ENCODE data around the gene HIF3A.
"Not testable (repeated sequence)": the region's sequence is repeated elsewhere in the genome, so short reads cannot be mapped to it uniquely, and the experiment has no call there.

Gene HIF3A

DNA sequence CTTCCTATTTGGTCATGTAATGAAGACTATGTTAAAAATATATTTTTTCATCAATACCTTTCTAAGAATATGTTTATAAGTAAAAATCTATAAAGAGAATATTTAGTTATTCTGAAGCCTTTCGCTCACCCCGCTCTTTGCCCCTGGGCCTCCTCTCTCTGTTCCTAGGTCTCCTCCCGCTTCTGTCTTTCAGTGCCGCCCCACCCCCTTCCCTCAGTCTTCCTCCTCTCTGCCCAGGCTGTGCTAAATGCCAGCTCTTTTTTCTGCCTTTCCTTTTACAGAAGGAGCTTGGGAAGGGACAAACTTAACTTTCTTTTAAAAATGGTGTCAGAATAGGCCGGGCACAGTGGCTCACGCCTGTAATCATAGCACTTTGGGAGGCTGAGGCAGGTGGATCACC is 22.8 kb downstream of the HIF3A start:
- intact Hi-C loops (cut with DNase I), result no loop called here
- peak in 11 of 42 donors; percentile 16 to 59 (median 30) for DNase-seq

DNA sequence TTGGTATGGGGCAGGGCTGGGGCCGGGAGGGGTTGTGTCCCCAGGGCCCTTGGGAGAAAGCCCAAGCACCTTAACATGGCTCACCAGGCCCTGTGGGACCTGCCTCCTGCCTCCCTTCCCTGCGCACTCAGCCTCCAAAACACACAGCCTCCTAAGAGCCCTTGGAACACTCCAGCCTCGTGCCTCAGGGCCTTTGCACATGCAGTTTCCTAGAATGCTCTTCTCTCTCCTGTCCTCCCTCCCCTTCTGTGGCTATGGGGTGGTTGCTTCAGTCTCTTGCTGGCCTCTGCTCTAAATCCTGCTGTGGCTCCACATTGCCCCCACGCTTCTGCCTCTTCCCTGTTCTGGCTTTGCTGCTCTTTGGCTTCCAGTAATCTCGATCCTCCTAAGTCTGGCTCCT is 23.7 kb downstream of the HIF3A start:
- intact Hi-C loops (cut with DNase I), result no loop called here
- DNase-seq, result no peak

DNA sequence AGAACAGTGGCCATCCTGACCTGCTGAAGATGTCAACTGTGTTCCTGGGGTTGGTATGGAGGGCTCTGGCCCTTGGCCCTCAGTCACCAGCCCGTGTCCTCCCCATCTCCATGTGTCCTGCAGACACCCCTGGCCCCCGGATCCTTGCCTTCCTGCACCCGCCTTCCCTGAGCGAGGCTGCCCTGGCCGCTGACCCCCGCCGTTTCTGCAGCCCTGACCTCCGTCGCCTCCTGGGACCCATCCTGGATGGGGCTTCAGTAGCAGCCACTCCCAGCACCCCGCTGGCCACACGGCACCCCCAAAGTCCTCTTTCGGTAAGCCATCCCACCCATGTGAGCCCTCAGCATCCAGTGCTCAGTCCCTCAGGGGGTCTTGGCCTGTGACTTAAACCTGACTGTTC is 24.8 kb downstream of the HIF3A start:
- no peak for DNase-seq
- intact Hi-C loops (cut with DNase I), result no loop called here

DNA sequence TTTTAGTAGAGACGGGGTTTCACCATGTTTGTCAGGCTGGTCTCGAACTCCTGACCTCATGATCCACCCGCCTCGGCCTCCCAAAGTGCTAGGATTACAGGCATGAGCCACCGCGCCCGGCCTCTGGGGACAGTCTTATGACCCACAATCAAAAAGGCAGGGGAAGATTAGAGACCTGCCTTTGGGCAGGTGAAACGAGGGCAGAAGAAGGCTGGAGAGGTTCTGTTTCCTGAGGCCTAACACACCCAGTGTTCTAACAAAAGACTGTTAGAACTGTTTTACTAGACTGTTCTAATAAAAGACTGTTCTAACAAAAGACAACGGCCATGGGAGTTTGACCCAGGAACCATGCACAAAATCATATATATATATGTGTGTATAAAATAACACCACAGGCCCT is 26.4 kb downstream of the HIF3A start:
- intact Hi-C loops (cut with DNase I); DNase-seq: not testable (repeated sequence)

DNA sequence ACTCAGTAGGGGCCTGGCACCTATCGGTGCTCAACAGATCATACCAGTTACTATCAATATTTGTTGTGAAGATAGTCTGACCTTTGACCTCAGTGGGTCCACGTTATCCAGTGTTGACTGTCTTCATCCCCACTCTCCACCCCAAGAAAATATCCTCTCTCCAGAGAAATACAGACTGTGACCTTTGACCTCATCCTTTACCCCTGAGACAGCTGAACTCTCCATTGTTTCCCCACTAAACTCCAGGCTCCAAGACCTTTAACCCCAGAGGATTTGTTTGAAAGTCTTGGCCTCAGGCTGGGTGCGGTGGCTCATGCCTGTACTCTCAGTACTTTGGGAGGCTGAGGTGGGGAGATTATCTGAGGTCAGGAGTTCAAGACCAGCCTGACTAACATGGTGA is 27.4 kb downstream of the HIF3A start:
- no peak for DNase-seq
- intact Hi-C loops (cut with DNase I), result no loop called here

DNA sequence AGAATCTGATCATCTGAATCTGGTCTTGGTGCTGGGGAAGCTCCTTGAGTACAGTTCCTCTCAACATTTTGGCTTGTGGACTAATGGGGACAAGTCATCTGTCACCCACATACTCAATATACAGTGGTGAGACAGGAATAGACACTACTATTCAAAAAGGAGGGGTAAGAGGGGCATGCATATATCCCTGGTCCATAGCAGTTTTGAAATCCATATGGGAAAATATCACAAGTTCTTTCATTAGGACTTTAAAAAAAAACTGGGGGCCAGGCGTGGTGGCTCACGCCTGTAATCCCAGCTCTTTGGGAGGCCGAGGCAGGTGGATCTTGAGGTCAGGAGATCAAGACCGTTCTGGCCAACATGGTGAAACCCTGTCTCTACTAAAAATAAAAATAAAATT is 29.8 kb downstream of the HIF3A start:
- intact Hi-C loops (cut with DNase I), result no loop called here
- no peak for DNase-seq

DNA sequence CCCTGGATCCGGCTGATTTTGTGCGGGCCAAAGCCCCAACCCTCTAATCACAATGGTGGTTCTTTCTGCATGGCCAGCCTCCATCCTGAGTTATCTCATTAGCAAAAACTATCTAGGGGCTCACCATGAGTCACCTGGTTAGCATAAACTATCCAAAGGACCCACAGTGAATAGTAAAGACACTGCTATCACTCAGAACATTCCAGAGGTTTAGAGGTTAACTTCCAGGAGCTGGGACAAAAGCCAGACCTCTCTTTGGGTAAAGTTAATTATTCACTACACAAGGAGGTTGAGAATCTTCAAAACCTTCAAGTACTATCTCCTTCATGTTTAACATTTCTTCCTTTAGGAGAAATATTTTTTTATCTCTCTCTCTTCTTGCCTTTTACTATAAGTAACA is 31.2 kb downstream of the HIF3A start:
- DNase-seq, result no peak
- intact Hi-C loops (cut with DNase I), result no loop called here

DNA sequence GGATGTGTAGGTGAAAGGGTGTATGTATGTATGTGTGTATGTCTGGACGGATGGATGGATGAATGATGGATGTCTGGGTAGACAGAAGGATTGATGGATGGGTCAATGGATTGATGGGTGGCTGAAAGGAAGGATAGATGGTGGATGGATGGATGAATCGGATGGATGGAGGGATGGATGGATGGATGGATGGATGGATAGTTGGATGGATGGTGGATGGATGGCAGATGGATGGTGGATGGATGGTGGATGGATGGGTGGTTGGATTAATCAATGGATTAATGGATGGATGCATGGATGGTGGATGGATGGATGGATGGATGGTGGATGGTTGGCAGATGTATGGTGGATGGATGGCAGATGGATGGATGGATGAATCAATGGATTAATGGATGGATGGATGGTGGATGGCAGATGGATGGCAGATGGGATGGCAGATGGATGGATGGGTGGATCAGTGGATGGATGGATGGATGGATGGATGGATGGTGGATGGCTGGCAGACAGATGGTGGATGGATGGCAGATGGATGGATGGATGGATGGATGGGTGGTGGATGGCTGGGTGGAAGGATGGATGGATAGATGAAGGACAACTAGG is 33.6 kb downstream of the HIF3A start:
- no peak for DNase-seq
- intact Hi-C loops (cut with DNase I), result no loop called here

DNA sequence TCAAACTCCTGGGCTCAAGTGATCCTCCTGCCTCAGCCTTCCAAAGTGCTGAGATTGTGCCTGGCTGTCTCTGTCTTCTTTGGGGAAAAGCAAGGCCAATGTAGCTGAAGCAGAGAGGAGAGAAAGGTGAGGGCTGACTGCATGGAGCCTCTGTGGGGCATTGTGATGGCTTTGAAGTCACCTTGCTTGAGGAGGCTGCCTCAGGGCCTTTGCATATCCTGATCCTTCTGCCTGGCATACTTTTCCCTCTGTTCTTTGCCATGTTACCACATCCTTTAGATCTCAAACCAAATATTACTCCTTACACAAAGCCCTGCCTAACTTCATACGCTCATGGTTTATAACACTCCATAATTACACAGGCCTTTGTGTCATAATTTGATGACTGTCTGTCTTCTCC is 40.6 kb downstream of the HIF3A start:
- intact Hi-C loops (cut with DNase I), result no loop called here
- DNase-seq, result no peak

DNA sequence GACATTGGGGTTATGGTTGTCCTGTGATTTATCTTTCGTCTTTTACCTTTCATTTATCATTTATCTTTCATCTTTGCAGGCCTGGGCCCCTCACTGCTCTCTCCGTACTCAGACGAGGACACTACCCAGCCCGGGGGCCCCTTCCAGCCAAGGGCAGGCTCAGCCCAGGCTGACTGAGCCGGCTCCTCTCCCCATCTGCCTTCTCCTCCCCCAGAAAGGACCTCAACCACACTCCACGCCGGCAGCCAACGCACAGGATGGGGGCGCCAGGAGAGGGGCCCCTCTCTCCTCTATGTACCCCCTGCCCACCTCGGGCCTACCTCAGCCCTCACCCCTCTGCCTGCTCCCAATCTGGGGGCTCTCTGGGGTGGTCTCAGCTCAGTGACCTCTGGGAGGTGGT is 42.6 kb downstream of the HIF3A start:
- no peak for DNase-seq
- intact Hi-C loops (cut with DNase I), result no loop called here

DNA sequence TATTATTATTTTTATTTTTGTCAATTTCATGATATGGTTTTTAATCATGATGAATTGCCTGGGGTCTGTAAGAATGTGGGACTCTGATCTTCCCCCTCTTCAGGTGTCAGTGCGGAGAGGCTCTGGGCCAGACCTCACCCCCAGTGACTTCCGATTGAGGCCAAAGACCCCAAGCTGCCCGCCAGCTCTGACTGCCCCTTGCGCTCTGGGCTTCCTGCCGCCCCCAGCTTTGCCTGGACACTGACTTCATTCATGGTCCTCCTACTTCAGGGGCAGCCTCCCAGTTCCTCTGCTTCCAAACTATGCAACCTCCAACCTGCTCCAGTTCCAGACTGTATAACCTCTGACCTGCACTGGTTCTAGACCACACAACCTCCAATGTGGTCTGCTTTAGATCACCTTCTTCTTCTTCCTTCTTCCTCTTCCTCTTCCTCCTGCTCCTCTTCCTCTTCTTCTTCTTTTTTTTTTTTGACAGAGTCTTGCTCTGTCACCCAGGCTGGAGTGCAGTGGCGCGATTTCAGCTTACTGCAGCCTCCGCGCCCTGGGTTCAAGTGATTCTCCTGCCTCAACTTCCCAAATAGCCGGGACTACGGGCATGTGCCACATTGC is 43.3 kb downstream of the HIF3A start:
- intact Hi-C loops (cut with DNase I), result no loop called here
- DNase-seq, result no peak

DNA sequence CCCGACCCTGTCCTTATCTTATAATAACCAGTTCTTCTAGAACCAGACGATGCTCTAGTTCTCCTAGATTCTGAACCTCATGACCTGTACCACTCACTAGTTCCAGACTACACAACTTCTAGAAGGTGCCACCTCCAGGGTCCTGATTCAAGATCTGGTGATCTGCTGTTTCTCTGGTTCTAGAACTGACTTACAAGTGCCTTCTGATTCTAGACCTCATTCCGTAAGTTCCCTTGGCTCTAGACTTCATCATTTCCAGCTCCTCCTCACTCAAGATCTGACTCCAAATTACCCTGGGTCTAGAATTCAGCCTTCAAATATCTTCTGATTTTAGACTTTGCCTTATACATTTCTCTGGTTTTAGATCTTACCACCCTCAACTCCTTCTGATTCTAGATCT is 45.1 kb downstream of the HIF3A start:
- no peak for DNase-seq
- intact Hi-C loops (cut with DNase I), result no loop called here

DNA sequence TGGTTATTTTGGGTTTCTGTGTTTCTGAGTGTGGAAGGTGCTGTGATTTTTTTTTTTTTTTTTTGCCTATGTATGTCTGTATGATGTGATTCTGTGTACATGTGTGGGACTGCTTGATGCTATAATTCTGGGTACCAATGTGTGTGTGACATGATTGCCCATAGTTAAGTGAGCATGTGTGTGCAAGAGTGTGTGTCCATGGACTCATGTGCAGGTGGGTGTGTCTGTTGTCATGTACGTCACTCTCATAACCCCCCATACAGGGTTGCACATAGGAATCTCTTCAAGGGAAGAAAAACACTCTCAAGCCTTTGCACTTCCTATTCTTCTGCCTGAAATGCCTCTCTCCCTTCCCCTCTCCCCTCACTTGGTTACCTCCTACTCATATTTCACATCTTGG is 47.5 kb downstream of the HIF3A start:
- intact Hi-C loops (cut with DNase I), result no loop called here
- no peak for DNase-seq

DNA sequence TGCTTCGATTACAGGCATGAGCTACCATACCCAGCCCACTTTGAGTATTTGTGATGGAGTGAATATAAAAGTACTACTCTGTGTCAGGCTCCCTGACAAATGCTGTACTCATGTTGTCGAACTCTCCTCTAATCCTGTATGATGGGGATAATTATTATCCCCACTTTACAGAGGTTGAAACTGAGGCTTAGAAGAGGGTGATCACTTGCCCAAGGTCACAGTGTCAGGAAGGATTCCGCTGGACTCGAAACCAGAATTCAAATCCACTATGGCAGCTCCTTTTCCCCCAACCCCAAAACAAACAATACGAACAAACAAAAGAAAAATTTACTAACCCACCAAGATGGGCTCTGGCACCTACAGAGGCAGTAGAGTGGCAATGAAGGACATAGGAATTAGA is 48.3 kb downstream of the HIF3A start:
- no peak for DNase-seq

DNA sequence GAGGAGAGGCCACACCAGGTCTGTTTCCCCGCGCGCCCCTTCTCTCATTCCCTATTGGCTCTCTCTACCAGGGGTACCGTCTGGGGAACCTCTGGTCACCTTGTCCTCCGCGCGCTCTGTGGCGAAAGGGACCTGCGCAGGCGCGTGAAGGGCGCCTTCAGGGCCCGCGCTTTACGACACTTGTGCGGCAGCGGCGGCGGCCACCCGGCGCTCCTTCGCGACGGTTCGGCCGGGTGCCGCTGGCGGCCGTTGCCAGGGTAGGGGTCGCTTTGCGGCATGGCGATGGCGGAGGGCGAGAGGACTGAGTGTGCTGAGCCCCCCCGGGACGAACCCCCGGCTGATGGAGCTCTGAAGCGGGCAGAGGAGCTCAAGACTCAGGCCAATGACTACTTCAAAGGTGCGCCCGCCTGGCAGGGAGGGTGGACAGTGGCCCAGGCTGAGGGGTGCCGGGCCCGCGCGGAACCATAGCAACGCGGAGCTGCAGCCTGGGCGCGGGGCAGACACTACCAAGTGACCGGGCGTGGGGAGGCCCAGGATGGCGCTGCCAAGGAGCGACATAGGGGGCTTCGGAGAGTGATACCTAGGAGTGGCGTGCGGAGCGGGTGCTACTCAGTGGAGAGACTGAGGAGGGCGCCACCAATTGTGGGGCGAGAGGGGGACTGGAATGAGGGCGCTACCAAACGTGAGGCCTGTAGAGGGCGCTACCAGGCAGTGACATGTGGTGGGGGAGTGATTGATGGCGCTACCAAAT is 50.2 kb downstream of the HIF3A start, which contains the start of gene PPP5C:
Gene PPP5C (plus strand): TSS at position 267 of the 751 bp plus-strand sequence. CDS start 10 bp downstream, at position 277.
- peak; percentile 67 to 95 (median 88) for DNase-seq
- intact Hi-C loops (cut with DNase I), result loop anchor here (5.0 kb wide), 1 partner anchor 50 kb away; the partner anchor contains the start of gene HIF3A

More for the DNA sequence above, 48.3 kb downstream of the HIF3A start:
- intact Hi-C loops (cut with DNase I), result loop anchor here (5.0 kb wide), 1 partner anchor 48 kb away; the partner anchor contains the start of gene HIF3A

DNA sequence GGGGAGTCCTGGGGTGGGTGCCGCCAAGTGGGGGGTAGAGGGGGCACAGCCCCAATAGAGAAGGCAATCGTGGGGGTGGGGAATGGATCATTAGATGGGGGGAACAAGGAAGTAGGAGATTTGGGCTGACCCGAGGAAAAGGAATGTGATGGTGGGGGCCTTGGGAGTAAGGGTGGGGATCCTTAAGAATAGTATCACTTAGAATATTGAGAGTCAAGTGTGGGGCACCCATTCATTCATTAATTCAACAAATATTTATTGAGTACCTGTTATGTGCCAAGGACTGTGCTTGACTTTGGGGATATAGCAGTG is 50.7 kb downstream of the HIF3A start:
- no peak for DNase-seq
- intact Hi-C loops (cut with DNase I), result loop anchor here (5.0 kb wide), 1 partner anchor 50 kb away; the partner anchor contains the start of gene HIF3A

DNA sequence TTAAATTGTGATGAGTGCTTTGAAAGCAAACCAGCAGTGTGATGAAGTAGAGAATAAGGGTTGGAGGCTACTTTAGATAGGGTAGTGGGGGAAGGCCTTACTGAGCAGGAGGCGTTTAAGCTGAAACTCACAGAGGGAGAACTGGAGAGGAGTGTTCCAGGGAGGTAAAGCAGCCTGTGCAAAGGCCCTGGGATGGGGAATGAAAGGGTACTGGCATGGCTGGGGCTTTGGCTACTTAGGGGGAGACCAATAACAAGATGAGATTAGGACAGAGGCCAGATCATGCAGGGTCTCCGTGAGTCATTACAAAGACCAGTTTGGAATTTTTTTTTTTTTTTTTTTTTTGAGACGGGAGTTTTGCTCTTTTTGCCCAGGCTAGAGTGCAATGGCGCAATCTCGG is 51.1 kb downstream of the HIF3A start:
- intact Hi-C loops (cut with DNase I), result loop anchor here (5.0 kb wide), 1 partner anchor 51 kb away; the partner anchor contains the start of gene HIF3A
- no peak for DNase-seq

DNA sequence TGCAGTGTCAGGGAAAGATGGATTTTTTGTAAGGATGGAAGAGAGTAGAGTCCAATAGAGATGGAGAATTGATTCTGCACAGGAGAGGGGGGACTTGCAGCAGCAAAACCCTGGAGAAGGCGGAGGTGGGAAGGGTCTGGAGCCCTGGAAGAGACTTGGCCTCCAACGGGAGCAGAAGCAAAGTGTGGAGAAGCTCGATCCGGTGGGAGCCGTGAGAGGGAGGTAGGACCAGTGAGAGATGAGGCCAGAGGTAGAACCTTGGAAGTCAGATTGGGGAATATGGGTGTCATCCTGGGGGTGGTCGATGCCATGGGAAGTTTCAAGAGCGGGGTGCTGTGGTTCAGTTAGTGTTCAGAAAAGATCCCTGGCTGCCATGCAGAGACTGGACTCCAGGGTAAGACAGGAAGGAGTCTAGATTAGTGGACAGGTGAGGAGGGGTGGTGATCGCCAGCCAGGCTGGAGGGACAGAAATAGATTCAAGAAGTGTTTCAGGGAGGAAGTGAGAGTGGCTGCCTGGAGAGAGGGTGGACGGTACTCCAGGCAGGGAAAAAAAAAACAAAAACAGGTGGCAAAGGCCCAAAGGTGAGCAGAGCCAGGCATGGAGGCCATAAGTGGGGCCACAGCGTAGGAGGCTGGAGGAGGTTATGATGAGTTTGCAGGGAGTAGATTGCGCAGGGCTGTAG is 52.6 kb downstream of the HIF3A start:
- no peak for DNase-seq
- intact Hi-C loops (cut with DNase I), result loop anchor here (5.0 kb wide), 1 partner anchor 52 kb away; the partner anchor contains the start of gene HIF3A

DNA sequence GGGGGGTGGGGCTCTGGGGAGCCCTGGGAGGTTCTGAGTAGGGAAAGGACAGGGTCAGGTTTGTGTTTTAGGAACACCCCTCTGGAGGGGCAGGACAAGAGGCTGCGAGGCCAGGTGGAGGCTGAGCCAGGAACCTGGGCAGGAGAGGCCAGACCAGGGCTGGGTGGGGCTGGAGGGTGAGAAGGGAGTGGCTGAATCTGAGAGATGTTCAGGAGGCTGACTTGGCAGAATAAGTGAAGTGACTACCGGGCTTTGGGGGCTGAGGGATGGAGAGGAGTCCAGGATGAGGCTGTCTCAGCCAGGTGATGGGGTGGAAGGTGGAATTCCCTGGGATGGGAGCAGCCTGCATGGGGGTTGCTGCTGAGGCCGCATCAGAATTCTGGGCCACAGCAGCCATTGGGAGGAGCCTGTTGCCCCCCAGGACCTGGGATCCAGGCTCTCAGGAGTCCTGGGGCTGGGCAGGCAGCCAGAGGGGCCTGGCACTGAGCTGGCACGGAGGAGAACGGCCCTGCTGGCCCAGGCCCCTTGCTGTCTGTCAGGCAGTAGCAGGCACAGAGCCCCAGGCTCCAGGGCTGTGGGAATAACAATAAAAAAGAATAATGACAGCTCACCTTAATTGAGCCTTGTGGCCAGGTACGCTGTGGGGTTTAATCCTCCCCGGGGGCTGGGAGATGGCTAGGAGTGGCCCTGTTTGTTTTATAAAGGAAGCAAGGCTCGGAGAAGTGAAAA is 53.4 kb downstream of the HIF3A start:
- intact Hi-C loops (cut with DNase I), result no loop called here
- peak in 3 of 42 donors; percentile 2 to 32 (median 7) for DNase-seq
